ENCODE data around the gene CD180.
"Not testable (repeated sequence)": the region's sequence is repeated elsewhere in the genome, so short reads cannot be mapped to it uniquely, and the experiment has no call there.

The CD180 gene

DNA sequence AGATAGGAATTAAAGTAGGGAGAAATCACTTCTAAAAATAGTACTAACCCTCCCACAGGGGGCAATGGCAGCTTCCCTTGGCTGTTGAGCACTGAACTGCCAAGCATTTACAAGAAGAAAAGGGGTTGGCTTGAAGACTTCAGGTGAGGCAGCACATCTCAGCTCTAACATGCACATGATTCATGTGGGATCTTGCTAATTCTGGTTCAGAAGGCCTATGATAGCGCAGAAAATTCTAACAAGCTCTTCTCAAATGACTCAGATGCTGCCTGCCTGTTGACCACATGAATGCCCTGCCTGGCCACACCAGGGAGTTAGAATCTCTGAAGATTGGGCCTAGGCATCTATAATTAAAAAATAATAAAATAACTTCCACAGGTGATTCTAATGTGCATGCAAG is 22.6 kb downstream of the CD180 start:
- Histone ChIP-seq H3K4me3 (no peak overlapping the region), H3K4me1 (no peaks in the 10 kb centered on the region), H3K9me3 (no peaks in the 10 kb centered on the region; the same call in 1 of the 2 replicates), H3K27me3 (ENCODE audit: low read depth) (no peaks in the 10 kb centered on the region), H3K36me3 (replicated peaks) (no peaks in the 10 kb centered on the region)
- DNase-seq (ENCODE audit: low spot score in 2 of 2), result no peak
- in situ Hi-C loops (cut with MboI; ENCODE audit: low sequenced_read_pairs), result no loop called here

- in situ Hi-C loops (cut with MboI; ENCODE audit: low sequenced_read_pairs), result not testable (repeated sequence)
Measured at GRCh38 chr5:67173351-67173750, 23.2 kb downstream of the CD180 start.

GRCh38 chr5:67170767-67171166 is 25.8 kb downstream of the CD180 start:
- H3K27me3 ChIP-seq (ENCODE audit: low read depth), result no peaks in the 10 kb centered on the region
- no peak for DNase-seq (ENCODE audit: low spot score in 2 of 2)
- H3K36me3 ChIP-seq (replicated peaks), result no peaks in the 10 kb centered on the region; the same call in 1 of the 2 replicates
- H3K4me1 ChIP-seq, result peaks cover 18% of the 10 kb centered on the region
- H3K4me3 ChIP-seq, result no peak overlapping the region
- H3K9me3 ChIP-seq, result no peaks in the 10 kb centered on the region; the same call in 1 of the 2 replicates
- in situ Hi-C loops (cut with MboI; ENCODE audit: low sequenced_read_pairs), result no loop called here

More at GRCh38 chr5:67173351-67173750, 23.2 kb downstream of the CD180 start:
- not testable (repeated sequence) for H3K27me3 ChIP-seq (ENCODE audit: low read depth); H3K36me3 ChIP-seq (replicated peaks); H3K4me3 ChIP-seq; H3K4me1 ChIP-seq; H3K9me3 ChIP-seq; DNase-seq (ENCODE audit: low spot score in 2 of 2)

GRCh38 chr5:67168069-67168468 is 28.5 kb downstream of the CD180 start:
- DNase-seq (ENCODE audit: low spot score in 2 of 2), result no peak
- Histone ChIP-seq H3K9me3 (no peaks in the 10 kb centered on the region), H3K4me3 (no peak overlapping the region), H3K36me3 (replicated peaks) (no peaks in the 10 kb centered on the region; the same call in 1 of the 2 replicates), H3K27me3 (ENCODE audit: low read depth) (no peaks in the 10 kb centered on the region), H3K4me1 (peaks cover 18% of the 10 kb centered on the region)
- in situ Hi-C loops (cut with MboI; ENCODE audit: low sequenced_read_pairs), result no loop called here

- in situ Hi-C loops (cut with MboI; ENCODE audit: low sequenced_read_pairs), result no loop called here
- no peak for DNase-seq (ENCODE audit: low spot score in 2 of 2)
Measured at GRCh38 chr5:67166460-67167285, 29.9 kb downstream of the CD180 start.

DNA sequence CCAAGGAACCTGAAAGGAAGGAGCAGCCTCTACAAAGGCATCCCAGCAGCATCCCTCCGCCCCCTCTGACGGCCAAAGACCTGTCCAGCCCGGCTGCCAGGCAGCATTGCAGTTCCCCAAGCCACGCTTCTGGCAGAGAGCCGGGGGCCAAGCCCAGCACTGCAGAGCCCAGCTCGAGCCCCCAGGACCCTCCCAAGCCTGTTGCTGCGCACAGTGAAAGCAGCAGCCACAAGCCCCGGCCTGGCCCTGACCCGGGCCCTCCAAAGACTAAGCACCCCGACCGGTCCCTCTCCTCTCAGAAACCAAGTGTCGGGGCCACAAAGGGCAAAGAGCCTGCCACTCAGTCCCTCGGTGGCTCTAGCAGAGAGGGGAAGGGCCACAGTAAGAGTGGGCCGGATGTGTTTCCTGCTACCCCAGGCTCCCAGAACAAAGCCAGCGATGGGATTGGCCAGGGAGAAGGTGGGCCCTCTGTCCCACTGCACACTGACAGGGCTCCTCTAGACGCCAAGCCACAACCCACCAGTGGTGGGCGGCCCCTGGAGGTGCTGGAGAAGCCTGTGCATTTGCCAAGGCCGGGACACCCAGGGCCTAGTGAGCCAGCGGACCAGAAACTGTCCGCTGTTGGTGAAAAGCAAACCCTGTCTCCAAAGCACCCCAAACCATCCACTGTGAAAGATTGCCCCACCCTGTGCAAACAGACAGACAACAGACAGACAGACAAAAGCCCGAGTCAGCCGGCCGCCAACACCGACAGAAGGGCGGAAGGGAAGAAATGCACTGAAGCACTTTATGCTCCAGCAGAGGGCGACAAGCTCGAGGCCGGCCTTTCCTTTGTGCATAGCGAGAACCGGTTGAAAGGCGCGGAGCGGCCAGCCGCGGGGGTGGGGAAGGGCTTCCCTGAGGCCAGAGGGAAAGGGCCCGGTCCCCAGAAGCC is 30.8 kb downstream of the CD180 start:
- Histone ChIP-seq H3K4me1 (peaks cover 18% of the 10 kb centered on the region), H3K4me3 (no peak overlapping the region), H3K27me3 (ENCODE audit: low read depth) (no peaks in the 10 kb centered on the region), H3K36me3 (replicated peaks) (no peaks in the 10 kb centered on the region; the same call in 1 of the 2 replicates), H3K9me3 (no peaks in the 10 kb centered on the region)
- in situ Hi-C loops (cut with MboI; ENCODE audit: low sequenced_read_pairs), result no loop called here
- peak; percentile 70 to 89 for DNase-seq (ENCODE audit: low spot score in 2 of 2)

More at GRCh38 chr5:67166460-67167285, 29.9 kb downstream of the CD180 start:
- H3K36me3 ChIP-seq (replicated peaks), result no peaks in the 10 kb centered on the region; the same call in 1 of the 2 replicates
- no peaks in the 10 kb centered on the region for H3K27me3 ChIP-seq (ENCODE audit: low read depth)
- peaks cover 18% of the 10 kb centered on the region for H3K4me1 ChIP-seq
- no peak overlapping the region for H3K4me3 ChIP-seq
- H3K9me3 ChIP-seq, result no peaks in the 10 kb centered on the region

DNA sequence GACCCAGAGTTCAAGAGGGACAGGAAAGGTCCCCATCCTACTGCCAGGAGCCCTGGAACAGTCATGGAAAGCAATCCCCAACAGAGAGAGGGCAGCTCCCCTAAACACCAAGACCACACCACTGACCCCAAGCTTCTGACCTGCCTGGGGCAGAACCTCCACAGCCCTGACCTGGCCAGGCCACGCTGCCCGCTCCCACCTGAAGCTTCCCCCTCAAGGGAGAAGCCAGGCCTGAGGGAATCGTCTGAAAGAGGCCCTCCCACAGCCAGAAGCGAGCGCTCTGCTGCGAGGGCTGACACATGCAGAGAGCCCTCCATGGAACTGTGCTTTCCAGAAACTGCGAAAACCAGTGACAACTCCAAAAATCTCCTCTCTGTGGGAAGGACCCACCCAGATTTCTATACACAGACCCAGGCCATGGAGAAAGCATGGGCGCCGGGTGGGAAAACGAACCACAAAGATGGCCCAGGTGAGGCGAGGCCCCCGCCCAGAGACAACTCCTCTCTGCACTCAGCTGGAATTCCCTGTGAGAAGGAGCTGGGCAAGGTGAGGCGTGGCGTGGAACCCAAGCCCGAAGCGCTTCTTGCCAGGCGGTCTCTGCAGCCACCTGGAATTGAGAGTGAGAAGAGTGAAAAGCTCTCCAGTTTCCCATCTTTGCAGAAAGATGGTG is 31.6 kb downstream of the CD180 start:
- Histone ChIP-seq H3K4me1 (peaks cover 18% of the 10 kb centered on the region), H3K27me3 (ENCODE audit: low read depth) (no peaks in the 10 kb centered on the region), H3K9me3 (no peaks in the 10 kb centered on the region), H3K4me3 (no peak overlapping the region), H3K36me3 (replicated peaks) (no peaks in the 10 kb centered on the region; the same call in 1 of the 2 replicates)
- DNase-seq (ENCODE audit: low spot score in 2 of 2), result no peak
- in situ Hi-C loops (cut with MboI; ENCODE audit: low sequenced_read_pairs), result loop anchor here (5.0 kb wide), 1 partner anchor 47 kb away; no protein-coding TSS in a partner anchor

DNA sequence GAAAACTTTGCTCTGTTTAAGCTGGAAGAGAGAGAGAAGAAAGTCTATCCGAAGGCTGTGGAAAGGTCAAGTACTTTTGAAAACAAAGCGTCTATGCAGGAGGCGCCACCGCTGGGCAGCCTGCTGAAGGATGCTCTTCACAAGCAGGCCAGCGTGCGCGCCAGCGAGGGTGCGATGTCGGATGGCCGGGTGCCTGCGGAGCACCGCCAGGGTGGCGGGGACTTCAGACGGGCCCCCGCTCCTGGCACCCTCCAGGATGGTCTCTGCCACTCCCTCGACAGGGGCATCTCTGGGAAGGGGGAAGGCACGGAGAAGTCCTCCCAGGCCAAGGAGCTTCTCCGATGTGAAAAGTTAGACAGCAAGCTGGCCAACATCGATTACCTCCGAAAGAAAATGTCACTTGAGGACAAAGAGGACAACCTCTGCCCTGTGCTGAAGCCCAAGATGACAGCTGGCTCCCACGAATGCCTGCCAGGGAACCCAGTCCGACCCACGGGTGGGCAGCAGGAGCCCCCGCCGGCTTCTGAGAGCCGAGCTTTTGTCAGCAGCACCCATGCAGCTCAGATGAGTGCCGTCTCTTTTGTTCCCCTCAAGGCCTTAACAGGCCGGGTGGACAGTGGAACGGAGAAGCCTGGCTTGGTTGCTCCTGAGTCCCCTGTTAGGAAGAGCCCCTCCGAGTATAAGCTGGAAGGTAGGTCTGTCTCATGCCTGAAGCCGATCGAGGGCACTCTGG is 32.6 kb downstream of the CD180 start:
- H3K27me3 ChIP-seq (ENCODE audit: low read depth), result no peaks in the 10 kb centered on the region
- DNase-seq (ENCODE audit: low spot score in 2 of 2), result no peak
- no peak overlapping the region for H3K4me3 ChIP-seq
- peaks cover 18% of the 10 kb centered on the region for H3K4me1 ChIP-seq
- no peaks in the 10 kb centered on the region for H3K9me3 ChIP-seq
- in situ Hi-C loops (cut with MboI; ENCODE audit: low sequenced_read_pairs), result loop anchor here (5.0 kb wide), 1 partner anchor 48 kb away; no protein-coding TSS in a partner anchor
- H3K36me3 ChIP-seq (replicated peaks), result no peaks in the 10 kb centered on the region; the same call in 1 of the 2 replicates

DNA sequence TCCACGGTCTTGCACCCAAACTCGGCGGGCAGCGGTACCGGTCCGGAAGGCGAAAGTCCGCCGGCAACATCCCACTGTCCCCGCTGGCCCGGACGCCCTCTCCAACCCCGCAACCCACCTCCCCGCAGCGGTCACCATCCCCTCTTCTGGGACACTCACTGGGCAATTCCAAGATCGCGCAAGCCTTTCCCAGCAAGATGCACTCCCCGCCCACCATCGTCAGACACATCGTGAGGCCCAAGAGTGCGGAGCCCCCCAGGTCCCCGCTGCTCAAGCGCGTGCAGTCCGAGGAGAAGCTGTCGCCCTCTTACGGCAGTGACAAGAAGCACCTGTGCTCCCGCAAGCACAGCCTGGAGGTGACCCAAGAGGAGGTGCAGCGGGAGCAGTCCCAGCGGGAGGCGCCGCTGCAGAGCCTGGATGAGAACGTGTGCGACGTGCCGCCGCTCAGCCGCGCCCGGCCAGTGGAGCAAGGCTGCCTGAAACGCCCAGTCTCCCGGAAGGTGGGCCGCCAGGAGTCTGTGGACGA is 33.3 kb downstream of the CD180 start:
- no peak for DNase-seq (ENCODE audit: low spot score in 2 of 2)
- Histone ChIP-seq H3K4me3 (no peak overlapping the region), H3K4me1 (peaks cover 15% of the 10 kb centered on the region), H3K27me3 (ENCODE audit: low read depth) (no peaks in the 10 kb centered on the region), H3K9me3 (no peaks in the 10 kb centered on the region), H3K36me3 (replicated peaks) (no peaks in the 10 kb centered on the region; the same call in 1 of the 2 replicates)
- in situ Hi-C loops (cut with MboI; ENCODE audit: low sequenced_read_pairs), result loop anchor here (5.0 kb wide), 1 partner anchor 49 kb away; no protein-coding TSS in a partner anchor

GRCh38 chr5:67161767-67162166 is 34.8 kb downstream of the CD180 start:
- H3K36me3 ChIP-seq (replicated peaks), result no peaks in the 10 kb centered on the region; the same call in 1 of the 2 replicates
- no peaks in the 10 kb centered on the region for H3K9me3 ChIP-seq
- no peak overlapping the region for H3K4me3 ChIP-seq
- peaks cover 9% of the 10 kb centered on the region for H3K4me1 ChIP-seq
- in situ Hi-C loops (cut with MboI; ENCODE audit: low sequenced_read_pairs), result loop anchor here (5.0 kb wide), 1 partner anchor 51 kb away; no protein-coding TSS in a partner anchor
- H3K27me3 ChIP-seq (ENCODE audit: low read depth), result no peaks in the 10 kb centered on the region
- DNase-seq (ENCODE audit: low spot score in 2 of 2), result no peak

- in situ Hi-C loops (cut with MboI; ENCODE audit: low sequenced_read_pairs), result loop anchor here (5.0 kb wide), 1 partner anchor 51 kb away; no protein-coding TSS in a partner anchor
- Histone ChIP-seq H3K9me3 (no peaks in the 10 kb centered on the region), H3K27me3 (ENCODE audit: low read depth) (no peaks in the 10 kb centered on the region), H3K4me1 (peaks cover 2% of the 10 kb centered on the region), H3K4me3 (no peak overlapping the region), H3K36me3 (replicated peaks) (no peaks in the 10 kb centered on the region; the same call in 1 of the 2 replicates)
- no peak for DNase-seq (ENCODE audit: low spot score in 2 of 2)
Measured at GRCh38 chr5:67160985-67161384, 35.6 kb downstream of the CD180 start.

GRCh38 chr5:67160272-67160671 is 36.3 kb downstream of the CD180 start:
- Histone ChIP-seq H3K4me1 (no peaks in the 10 kb centered on the region), H3K4me3 (no peak overlapping the region), H3K36me3 (replicated peaks) (no peaks in the 10 kb centered on the region), H3K9me3 (no peaks in the 10 kb centered on the region), H3K27me3 (ENCODE audit: low read depth) (no peaks in the 10 kb centered on the region)
- no peak for DNase-seq (ENCODE audit: low spot score in 2 of 2)
- in situ Hi-C loops (cut with MboI; ENCODE audit: low sequenced_read_pairs), result loop anchor here (5.0 kb wide), 1 partner anchor 52 kb away; no protein-coding TSS in a partner anchor

All from HAP-1 (cell line).